HL-60 (cell line): ENCODE results near the gene NUP93.

Source experiments
- CTCF ChIP-seq: IDR thresholded peaks from one replicate; pipeline ENCODE4 v1.5.1; 2011; ENCODE audit warnings: low read length, control low read depth, inconsistent platforms; ENCODE audit not compliant: insufficient read depth
- GABPA ChIP-seq: IDR thresholded peaks from 2 replicates; pipeline ENCODE4 v1.6.1; 2012; ENCODE audit warnings: low read depth
- POLR2AphosphoS5 ChIP-seq: IDR thresholded peaks from 2 replicates; pipeline ENCODE4 v1.6.1; 2012; ENCODE audit warnings: low read depth
- REST ChIP-seq: IDR thresholded peaks from 2 replicates; pipeline ENCODE4 v1.6.1; 2012; ENCODE audit warnings: low read depth; ENCODE audit not compliant: insufficient replicate concordance
- SPI1 ChIP-seq: IDR thresholded peaks from 2 replicates; pipeline ENCODE4 v1.6.1; 2012; ENCODE audit warnings: low read depth, mild to moderate bottlenecking, borderline replicate concordance

- peak; percentile 72 for TF ChIP-seq CTCF
- no peak for TF ChIP-seq POLR2AphosphoS5
- no peak for TF ChIP-seq REST
- no peak for TF ChIP-seq SPI1
- TF ChIP-seq GABPA: no peak
Measured at GRCh38 chr16:56866955-56867830, 137.3 kb downstream of the NUP93 start.
